Cerebellar nuclear complex (tissue), 1 donor: ENCODE results near the gene MAP6.
A peak's percentile ranks its signal among the peaks of the same experiment; 100 is the strongest.
"Not testable (repeated sequence)": the region's sequence is repeated elsewhere in the genome, so short reads cannot be mapped to it uniquely, and the experiment has no call there.

ENCODE experiments used
- DNase-seq, 2 experiments: peaks; one replicate each; lab custom pipeline; 2025; lab: John Stamatoyannopoulos, UW

Gene MAP6

GRCh38 chr11:75668451-75669297 is at the start of gene MAP6:
TSS of gene MAP6 (minus strand) at chr11:75669038. CDS start at chr11:75668369, 669 bp downstream.
- DNase-seq: no peak

DNA sequence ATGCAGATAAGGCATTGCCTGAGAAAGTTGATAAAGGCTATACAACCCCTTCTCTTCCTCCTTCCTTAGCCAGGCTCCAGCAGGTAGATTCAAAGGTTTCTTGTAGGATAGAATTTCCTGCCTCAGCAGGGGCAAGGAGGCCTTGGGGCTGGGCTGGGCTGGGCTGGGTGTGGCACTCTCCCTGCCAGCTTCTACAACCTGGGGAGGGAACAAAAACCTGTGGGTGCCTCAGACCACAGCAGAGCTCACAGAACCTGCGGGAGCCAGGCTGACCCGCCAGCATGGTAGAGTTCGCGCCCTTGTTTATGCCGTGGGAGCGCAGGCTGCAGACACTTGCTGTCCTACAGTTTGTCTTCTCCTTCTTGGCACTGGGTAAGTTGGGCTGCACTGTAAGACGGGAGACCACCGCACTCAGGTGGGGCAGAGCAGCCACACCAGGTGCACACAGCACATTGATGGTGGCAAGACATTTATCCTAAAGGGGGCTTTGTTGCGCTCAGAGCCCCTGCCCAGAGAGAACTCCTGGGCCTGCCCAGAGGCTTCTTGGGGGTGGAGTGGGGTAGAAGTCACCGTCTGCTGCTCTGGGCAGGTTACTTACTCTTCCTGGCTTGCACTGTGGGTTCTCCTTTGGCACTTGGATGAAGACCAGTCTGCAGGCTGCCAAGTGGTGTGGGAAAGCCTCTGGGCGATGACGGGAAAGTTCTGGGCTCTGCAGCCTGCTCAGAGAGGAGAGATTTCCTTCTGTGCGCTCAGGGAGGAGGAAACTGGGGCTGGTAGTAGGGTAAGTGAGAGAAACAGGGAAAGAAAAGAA is 49.0 kb upstream of the MAP6 start, which contains the start of gene MOGAT2:
TSS of gene MOGAT2 (plus strand) at position 231 of the 811 bp plus-strand sequence. CDS start at position 282, 51 bp downstream.
- no peak for DNase-seq

DNA sequence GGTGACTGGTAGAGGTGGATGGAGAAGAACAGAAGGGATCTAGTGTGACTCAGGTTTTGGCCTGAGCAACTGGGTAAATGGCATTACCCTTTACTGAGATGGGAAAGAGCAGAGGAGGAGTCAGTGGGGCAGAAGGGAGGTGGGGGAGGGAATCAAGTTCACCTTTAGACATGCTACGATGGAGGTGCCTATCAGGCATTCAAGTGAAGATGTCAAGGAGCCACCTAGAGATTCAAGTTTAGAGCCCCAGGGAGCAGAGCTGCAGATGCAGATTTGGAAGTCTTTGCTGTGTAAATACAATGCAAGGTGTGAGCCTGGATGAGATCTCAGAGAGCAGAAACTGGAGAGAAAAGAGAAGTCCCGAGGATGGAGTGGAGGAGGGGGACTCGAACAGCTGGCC is 47.8 kb upstream of the MAP6 start:
- DNase-seq: no peak

DNA sequence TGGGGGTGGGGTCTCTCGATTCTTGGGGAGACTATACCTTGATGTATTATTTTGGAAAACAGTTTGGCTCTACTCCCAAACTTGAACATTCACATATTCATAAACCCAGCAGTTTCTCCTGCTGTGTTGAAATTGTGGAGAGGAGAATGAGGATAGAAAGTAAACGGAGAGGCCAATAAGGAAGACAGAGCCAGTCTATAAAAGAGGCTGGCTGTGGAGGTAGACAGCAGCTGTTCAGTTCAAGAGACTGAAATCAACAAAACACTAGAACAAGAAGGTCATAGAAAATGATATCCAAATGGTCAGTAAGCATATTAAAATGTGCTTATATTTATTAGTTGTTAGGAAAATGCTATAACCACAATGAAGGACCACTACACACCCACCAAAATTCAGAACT is 46.9 kb upstream of the MAP6 start:
- no peak for DNase-seq

- DNase-seq: no peak
Measured at GRCh38 chr11:75714211-75714610, 45.4 kb upstream of the MAP6 start.

- DNase-seq: no peak
Measured at GRCh38 chr11:75706260-75706729, 37.5 kb upstream of the MAP6 start.

DNA sequence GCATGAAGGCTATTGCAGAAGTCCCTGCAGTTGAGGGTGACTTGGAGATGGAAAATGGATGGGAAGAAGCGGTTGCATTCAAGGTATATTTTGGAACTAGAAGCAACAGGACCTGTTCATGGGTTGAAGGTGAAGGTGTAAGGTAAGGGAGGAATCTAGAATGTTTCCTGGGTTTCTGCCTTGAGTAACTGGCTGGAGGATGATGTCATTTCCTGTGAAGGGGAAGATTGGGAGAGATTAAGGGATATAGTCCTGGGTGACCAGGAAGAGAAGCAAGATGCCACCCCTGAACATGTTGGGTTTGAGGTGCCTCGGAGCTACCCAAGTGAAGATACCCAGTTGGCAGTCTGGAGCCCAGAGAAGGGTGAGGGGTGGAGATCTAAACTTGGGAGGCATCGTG is 36.7 kb upstream of the MAP6 start:
- DNase-seq: no peak

DNA sequence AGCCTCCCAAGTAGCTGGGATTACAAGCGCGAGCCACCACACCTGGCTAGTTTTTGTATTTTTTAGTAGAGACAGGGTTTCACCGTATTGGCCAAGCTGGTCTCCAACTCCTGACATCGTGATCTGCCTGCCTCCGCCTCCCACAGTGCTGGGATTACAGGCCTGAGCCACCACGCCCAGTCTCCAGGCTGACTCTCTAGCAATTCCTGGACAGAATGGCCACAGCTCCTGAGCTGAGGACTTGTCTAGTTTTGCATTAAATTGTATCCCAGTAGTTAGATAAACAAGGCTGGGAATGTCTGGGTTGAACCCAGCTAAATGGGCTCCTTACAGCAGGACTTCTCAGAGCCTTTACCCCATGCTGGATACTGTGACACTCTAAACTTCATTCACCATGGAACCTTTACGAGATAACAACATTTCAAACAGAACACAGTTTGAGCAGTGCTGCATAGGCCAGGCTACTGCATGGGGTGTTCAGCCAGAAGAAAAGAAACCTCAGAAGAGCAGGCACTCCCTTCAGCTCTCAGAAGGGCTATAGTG is 34.9 kb upstream of the MAP6 start:
- DNase-seq: no peak

- DNase-seq: no peak
Measured at GRCh38 chr11:75700940-75701339, 32.1 kb upstream of the MAP6 start.

- DNase-seq: no peak
Measured at GRCh38 chr11:75697906-75698581, 29.2 kb upstream of the MAP6 start.

- no peak for DNase-seq
Measured at GRCh38 chr11:75691804-75692203, 23.0 kb upstream of the MAP6 start.

DNA sequence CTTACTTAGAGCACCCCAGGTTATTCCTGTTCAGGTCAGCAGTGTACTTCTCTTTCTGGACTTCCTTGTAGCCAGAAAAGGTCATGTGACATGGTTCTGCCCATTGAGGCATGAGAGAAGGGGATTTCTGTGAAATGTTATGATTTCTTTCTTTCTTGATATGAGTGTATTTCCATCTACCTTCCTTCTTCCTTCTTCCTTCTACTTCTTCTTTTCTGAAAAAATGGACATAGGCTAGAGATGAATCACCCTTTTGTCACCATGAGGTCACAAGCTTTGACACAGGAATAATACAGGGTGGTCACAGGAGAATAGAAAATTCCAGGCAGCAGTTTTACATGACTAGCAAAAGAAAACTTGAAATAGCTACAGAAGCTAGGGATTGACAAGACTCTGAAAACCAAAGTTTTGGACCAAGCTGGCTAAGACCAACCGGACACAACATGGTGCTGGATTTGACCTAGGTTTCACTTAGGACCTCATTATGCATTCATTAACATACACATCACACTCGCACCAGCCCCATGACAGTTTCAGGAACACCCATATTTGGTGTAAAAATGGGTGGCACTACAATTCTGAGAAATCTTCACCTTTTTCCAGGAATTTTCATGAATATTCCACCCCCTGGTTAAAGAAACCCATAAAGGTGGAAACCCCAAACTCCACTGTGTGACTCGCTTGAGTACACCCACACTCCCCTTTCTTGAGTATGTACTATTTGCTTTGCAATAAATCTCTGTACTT is 21.2 kb upstream of the MAP6 start:
- no peak for DNase-seq

GRCh38 chr11:75683856-75684255 is 15.0 kb upstream of the MAP6 start:
- not testable (repeated sequence) for DNase-seq

DNA sequence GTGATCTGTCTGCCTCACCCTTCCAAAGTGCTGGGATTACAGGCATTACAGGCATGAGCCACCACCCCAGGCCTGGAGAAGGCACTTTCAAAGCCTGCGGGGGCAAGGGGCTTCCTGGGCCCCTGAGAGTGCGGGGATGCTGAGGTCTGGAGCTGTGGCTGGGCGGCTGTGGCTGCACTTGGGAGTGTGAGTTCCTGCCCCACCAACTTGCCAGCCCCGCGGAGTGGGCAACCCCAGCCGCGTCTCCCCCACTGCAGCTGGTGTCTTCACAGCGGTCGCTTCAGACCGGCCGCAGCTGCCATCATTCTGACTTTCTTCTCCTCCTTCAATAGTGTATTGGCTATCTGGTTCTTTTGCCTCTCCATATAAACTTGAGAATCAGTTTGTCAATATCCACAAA is 10.7 kb upstream of the MAP6 start:
- no peak for DNase-seq

- no peak for DNase-seq
Measured at GRCh38 chr11:75678620-75679259, 9.9 kb upstream of the MAP6 start.

GRCh38 chr11:75677909-75678308 is 9.1 kb upstream of the MAP6 start:
- no peak for DNase-seq

DNA sequence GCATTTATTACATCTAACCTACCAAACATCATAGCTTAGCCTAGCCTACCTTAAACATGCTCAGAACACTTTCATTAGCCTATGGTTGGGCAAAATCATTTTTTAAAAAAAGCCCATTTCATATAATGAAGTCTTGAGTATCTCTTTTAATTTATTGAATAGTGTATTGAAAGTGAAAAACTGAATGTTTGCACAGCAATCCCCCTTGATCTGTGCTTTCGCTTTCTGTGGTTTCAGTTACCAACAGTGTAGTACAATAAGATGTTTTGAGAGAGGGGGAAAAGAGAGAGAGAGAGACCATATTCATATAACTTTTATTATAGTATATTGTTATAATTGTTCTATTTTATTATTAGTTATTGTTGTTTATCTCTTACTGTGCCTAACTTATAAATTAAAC is 8.4 kb upstream of the MAP6 start:
- no peak for DNase-seq

GRCh38 chr11:75673977-75674582 is 5.2 kb upstream of the MAP6 start:
- DNase-seq: no peak

GRCh38 chr11:75667831-75668450 is 897 bp downstream of the MAP6 start:
- DNase-seq: peak in 1 of 2 experiments; percentile 17
